Esophagus muscularis mucosa (tissue), 4 donors: ENCODE measurements around the gene PLEKHD1. TPM values are rescaled to one million over a fixed set of nuclear protein-coding genes. Genes with fewer than 3 reads are reported as not detected.

Experiments used
- DNase-seq: peaks from one replicate; pipeline ENCODE4 v3.0.0-alpha.2; 2017; ENCODE audit errors: extremely low spot score
- H3K27ac ChIP-seq, 4 donors: fragments of 200-600 bp; sonication (generic); replicated peaks in 1 of 4; 1 replicate in 3 of 4; 2 replicates in 1 of 4; pipeline ENCODE4 v1.5.1; 2016 to 2019; ENCODE audit warnings: mild to moderate bottlenecking in 1 of 4
- H3K27me3 ChIP-seq, 4 donors: fragments of 200-600 bp; sonication (generic); one replicate each; pipeline versions ENCODE4 v1.5.1 to v1.6.0; 2016 to 2019
- H3K36me3 ChIP-seq, 4 donors: fragments of 200-600 bp; sonication (generic); one replicate each; pipeline ENCODE4 v1.5.1; 2016 to 2019
- H3K4me1 ChIP-seq, 4 donors: fragments of 200-600 bp; sonication (generic); one replicate each; pipeline ENCODE4 v1.5.1; 2016 to 2019
- H3K4me3 ChIP-seq, 4 donors: fragments of 200-600 bp; sonication (generic); 1 replicate in 2 of 4; 2 replicates in 2 of 4; pipeline ENCODE4 v1.5.1; 2016 to 2019; ENCODE audit warnings: mild to moderate bottlenecking in 4 of 4, moderate library complexity in 1 of 4
- H3K9me3 ChIP-seq, 4 donors: fragments of 200-600 bp; sonication (generic); 1 replicate in 3 of 4; 2 replicates in 1 of 4; pipeline ENCODE4 v1.5.1; 2016 to 2019
- CTCF ChIP-seq, 3 experiments: fragments of 200-600 bp in 2 of 3; fragments of 450-650 bp in 1 of 3; sonication (generic) in 2 of 3; IDR thresholded peaks; one replicate each; pipeline ENCODE4 v1.5.1; 2017 to 2019; ENCODE audit warnings: antibody characterized with exemption in 3 of 3, mild to moderate bottlenecking in 2 of 3, moderate library complexity in 1 of 3
- EP300 ChIP-seq: sonication (generic); formaldehyde crosslinking; IDR thresholded peaks from one replicate; pipeline ENCODE4 v1.6.1; 2017; ENCODE audit warnings: antibody characterized with exemption
- POLR2A ChIP-seq: fragments of 450-650 bp; IDR thresholded peaks from one replicate; pipeline ENCODE4 v1.6.1; 2017; ENCODE audit warnings: antibody characterized with exemption, moderate library complexity, mild to moderate bottlenecking, low read depth
- POLR2AphosphoS5 ChIP-seq, 2 donors: sonication (generic); formaldehyde crosslinking; IDR thresholded peaks; one replicate each; pipeline ENCODE4 v1.6.1; 2017; ENCODE audit warnings: antibody characterized with exemption in 2 of 2
- WGBS: methylation state at CpG from one replicate; pipeline ENCODE4 v1.1.5; 2018; 5-methylcytosine and 5-hydroxymethylcytosine counted together
- intact Hi-C: fragments of 100-400 bp; cut with DNase I; formaldehyde crosslinking; loops from one replicate; pipeline ENCODE4 v1.15.1; 2023
- total RNA-seq, 4 donors: library from RNA; depleted of rRNA; stranded (reverse); fragments of >200 nt; gene quantifications; one replicate each; pipeline versions ENCODE4 v1.1.0 to v1.2.1, GENCODE V29; 2016

The PLEKHD1 gene
- total RNA-seq, 4 donors from 2014 or later, result 0.17 TPM; not detected in 3

GRCh38 chr14:69464379-69464778 lies 20.1 kb upstream of the PLEKHD1 start:
- DNase-seq, result no peak
- peaks cover 0 to 20% (median 7%) of the 10 kb centered on the region in 4 donors for H3K36me3 ChIP-seq
- TF ChIP-seq CTCF (IDR thresholded peaks at IDR 0.05), result no peak
- TF ChIP-seq POLR2A, result no peak
- no peak for TF ChIP-seq EP300
- no peak for TF ChIP-seq POLR2AphosphoS5 (IDR thresholded peaks at IDR 0.05)
- no peaks in the 10 kb centered on the region for H3K27me3 ChIP-seq
- H3K4me1 ChIP-seq, result no peaks in the 10 kb centered on the region
- H3K9me3 ChIP-seq, result no peaks in the 10 kb centered on the region
- intact Hi-C loops, result loop anchor here (5.0 to 10.0 kb wide), 2 partner anchors 222 to 340 kb away; no protein-coding TSS in a partner anchor
- no peak overlapping the region for H3K4me3 ChIP-seq
- H3K27ac ChIP-seq, result no peak overlapping the region

- WGBS, result 75% methylated on average over 6 of the region's 6 CpGs
- no peak overlapping the region for H3K4me3 ChIP-seq
- H3K9me3 ChIP-seq, result no peaks in the 10 kb centered on the region
- no peaks in the 10 kb centered on the region for H3K4me1 ChIP-seq
- intact Hi-C loops, result loop anchor here (5.0 to 10.0 kb wide), 2 partner anchors 223 to 340 kb away; no protein-coding TSS in a partner anchor
- no peak overlapping the region for H3K27ac ChIP-seq
- TF ChIP-seq CTCF (IDR thresholded peaks at IDR 0.05) (no peak), EP300 (no peak), POLR2AphosphoS5 (IDR thresholded peaks at IDR 0.05) (no peak), POLR2A (no peak)
- peaks cover 0 to 18% (median 7%) of the 10 kb centered on the region in 4 donors for H3K36me3 ChIP-seq
- no peaks in the 10 kb centered on the region for H3K27me3 ChIP-seq
- no peak for DNase-seq
Measured at GRCh38 chr14:69464829-69465228, 19.7 kb upstream of the PLEKHD1 start.

GRCh38 chr14:69468949-69469348 lies 15.6 kb upstream of the PLEKHD1 start:
- WGBS, result 48% methylated on average over 2 of the region's 2 CpGs
- Histone ChIP-seq H3K4me3 (no peak overlapping the region), H3K27ac (no peak overlapping the region), H3K36me3 (no peaks in the 10 kb centered on the region), H3K9me3 (no peaks in the 10 kb centered on the region), H3K4me1 (no peaks in the 10 kb centered on the region), H3K27me3 (no peaks in the 10 kb centered on the region)
- intact Hi-C loops, result loop anchor here (10.0 kb wide), 1 partner anchor 344 kb away; no protein-coding TSS in a partner anchor
- TF ChIP-seq EP300 (no peak), POLR2AphosphoS5 (IDR thresholded peaks at IDR 0.05) (no peak), POLR2A (no peak), CTCF (IDR thresholded peaks at IDR 0.05) (no peak)
- no peak for DNase-seq

- Histone ChIP-seq H3K4me1 (no peaks in the 10 kb centered on the region), H3K27ac (no peak overlapping the region), H3K9me3 (no peaks in the 10 kb centered on the region), H3K36me3 (no peaks in the 10 kb centered on the region), H3K27me3 (no peaks in the 10 kb centered on the region), H3K4me3 (no peak overlapping the region)
- DNase-seq, result no peak
- 80% methylated on average over 3 of the region's 3 CpGs for WGBS
- TF ChIP-seq POLR2AphosphoS5 (IDR thresholded peaks at IDR 0.05) (no peak), CTCF (IDR thresholded peaks at IDR 0.05) (no peak), EP300 (no peak), POLR2A (no peak)
- intact Hi-C loops, result no loop called here
Measured at GRCh38 chr14:69471436-69471835, 13.1 kb upstream of the PLEKHD1 start.

GRCh38 chr14:69471916-69472315 lies 12.6 kb upstream of the PLEKHD1 start:
- H3K27ac ChIP-seq, result no peak overlapping the region
- no peaks in the 10 kb centered on the region for H3K36me3 ChIP-seq
- H3K4me1 ChIP-seq, result no peaks in the 10 kb centered on the region
- TF ChIP-seq CTCF (IDR thresholded peaks at IDR 0.05), result no peak
- TF ChIP-seq EP300, result no peak
- no peak for TF ChIP-seq POLR2A
- TF ChIP-seq POLR2AphosphoS5 (IDR thresholded peaks at IDR 0.05), result no peak
- WGBS, result 90% methylated on average over 10 of the region's 10 CpGs
- no peaks in the 10 kb centered on the region for H3K9me3 ChIP-seq
- intact Hi-C loops, result no loop called here
- DNase-seq, result no peak
- no peak overlapping the region for H3K4me3 ChIP-seq
- H3K27me3 ChIP-seq, result no peaks in the 10 kb centered on the region
